A549 (cell line): Measurements from ENCODE around the gene CAMKK2. TPM values are rescaled to one million over a fixed set of nuclear protein-coding genes. Genes with fewer than 3 reads are reported as not detected.

Experiments
- ATAC-seq, 2 experiments: fragments of 200-7000 bp in 1 of 2; fragments of >200 bp in 1 of 2; cut with Nextera tagmentation in 1 of 2; cut with Tn5 transposase in 1 of 2; 3 replicates each; pipeline versions ENCODE4 v1.8.0 to v1.9.1; 2018 to 2020; ENCODE audit warnings: mild to moderate bottlenecking in 1 of 2, moderate library complexity in 1 of 2
- CTCF ChIA-PET: fragments of 300-600 bp; sonication (Branson Sonifier 250); formaldehyde crosslinking; extraction: SDS; loops from one replicate; lab custom pipeline; 2021; ENCODE audit warnings: antibody characterized with exemption, inconsistent platforms; lab: Yijun Ruan, JAX
- POLR2A ChIA-PET: fragments of 350-600 bp; formaldehyde crosslinking; extraction: SDS; loops from one replicate; lab custom pipeline; 2021; ENCODE audit warnings: antibody characterized with exemption, inconsistent platforms; lab: Yijun Ruan, JAX
- DNase-seq, 2 experiments: peaks; one replicate each; pipeline versions ENCODE4 v3.0.0 to v3.0.0-alpha.2; 2011 to 2016; ENCODE audit warnings: low read depth in 1 of 2, low spot score in 1 of 2
- FAIRE-seq: peaks from 2 replicates; lab custom pipeline; 2011; peaks lifted over from hg19 to GRCh38; lab: Jason Lieb, UNC
- H3K27ac ChIP-seq, 2 experiments: fragments of >200 bp; sonication (Bioruptor Twin); formaldehyde crosslinking; 3 replicates each; pipeline ENCODE4 v1.5.1; 2016 to 2017
- H3K4me1 ChIP-seq: fragments of >200 bp; sonication (Bioruptor Twin); formaldehyde crosslinking; 3 replicates; pipeline ENCODE4 v1.6.1; 2016
- H3K4me2 ChIP-seq: fragments of >200 bp; sonication (Bioruptor Twin); formaldehyde crosslinking; 3 replicates; pipeline ENCODE4 v1.6.1; 2016
- H3K4me3 ChIP-seq: fragments of >200 bp; sonication (Bioruptor Twin); formaldehyde crosslinking; 3 replicates; pipeline ENCODE4 v1.5.1; 2016
- H3K9me3 ChIP-seq: fragments of >200 bp; sonication (Bioruptor Twin); formaldehyde crosslinking; 3 replicates; pipeline ENCODE4 v1.6.1; 2016
- CBX2 ChIP-seq: fragments of 200-600 bp; sonication (generic); IDR thresholded peaks from 2 replicates; pipeline ENCODE4 v1.6.1; 2016; ENCODE audit warnings: low read depth, mild to moderate bottlenecking, borderline replicate concordance
- CBX8 ChIP-seq: fragments of 200-600 bp; sonication (generic); IDR thresholded peaks from 2 replicates; pipeline ENCODE4 v1.6.1; 2016
- CHD4 ChIP-seq: fragments of 200-600 bp; sonication (generic); IDR thresholded peaks from 2 replicates; pipeline ENCODE4 v1.6.1; 2016; ENCODE audit warnings: antibody characterized with exemption, mild to moderate bottlenecking, borderline replicate concordance
- ESRRA ChIP-seq: fragments of 150-350 bp; IDR thresholded peaks from 2 replicates; pipeline ENCODE4 v1.6.1; 2014; ENCODE audit warnings: mild to moderate bottlenecking, low read length, borderline replicate concordance
- FOSL2 ChIP-seq, 2 experiments: fragments of 450-650 bp in 1 of 2; fragments of >200 bp in 1 of 2; sonication (Bioruptor Twin) in 1 of 2; formaldehyde crosslinking; IDR thresholded peaks; 2 replicates each; pipeline versions ENCODE4 v1.5.0 to v1.6.1; 2016 to 2020; ENCODE audit warnings: mild to moderate bottlenecking in 1 of 2, moderate library complexity in 1 of 2
- HDAC2 ChIP-seq: fragments of 200-600 bp; sonication (generic); IDR thresholded peaks from 2 replicates; pipeline ENCODE4 v1.6.1; 2016
- KDM1A ChIP-seq: fragments of 200-600 bp; sonication (generic); IDR thresholded peaks from 2 replicates; pipeline ENCODE4 v1.6.1; 2016; ENCODE audit warnings: low read depth, mild to moderate bottlenecking
- MAFK ChIP-seq: fragments of 450-650 bp; IDR thresholded peaks from 2 replicates; pipeline ENCODE4 v1.6.1; 2014; ENCODE audit not compliant: partially characterized antibody
- RAD21 ChIP-seq, 2 experiments: fragments of >200 bp in 1 of 2; sonication (Bioruptor Twin) in 1 of 2; formaldehyde crosslinking in 1 of 2; IDR thresholded peaks in 1 of 2; conservative IDR thresholded peaks in 1 of 2; 2 replicates in 1 of 2; 3 replicates in 1 of 2; pipeline ENCODE4 v1.6.1; 2012 to 2018; ENCODE audit warnings: inconsistent platforms in 1 of 2
- SMC3 ChIP-seq: fragments of >200 bp; sonication (Bioruptor Twin); formaldehyde crosslinking; IDR thresholded peaks from 3 replicates; pipeline ENCODE4 v1.6.1; 2018; ENCODE audit warnings: inconsistent platforms
- TFCP2L1 ChIP-seq: fragments of 250-450 bp; sonication (Bioruptor Pico); IDR thresholded peaks from 2 replicates; pipeline ENCODE4 v1.5.0; 2021; ENCODE audit warnings: mild to moderate bottlenecking
- TP53 ChIP-seq: fragments of 250-450 bp; sonication (Bioruptor Pico); IDR thresholded peaks from 2 replicates; pipeline ENCODE4 v1.5.0; 2021; ENCODE audit warnings: mild to moderate bottlenecking, moderate library complexity
- ZFP36 ChIP-seq: fragments of 450-650 bp; IDR thresholded peaks from 2 replicates; pipeline ENCODE4 v1.6.1; 2014; ENCODE audit warnings: borderline replicate concordance; ENCODE audit not compliant: partially characterized antibody
- ZSCAN20 ChIP-seq: fragments of 250-450 bp; sonication (Bioruptor Pico); IDR thresholded peaks from 2 replicates; pipeline ENCODE4 v1.8.0; 2022; ENCODE audit warnings: mild to moderate bottlenecking, moderate library complexity
- WGBS: methylation state at CpG from one replicate; pipeline ENCODE4 v1.1.6; 2017; ENCODE audit errors: missing lambda C conversion rate; 5-methylcytosine and 5-hydroxymethylcytosine counted together
- polyA plus RNA-seq, 4 experiments: library from polyadenylated mRNA; depleted of rRNA in 3 of 4; stranded (reverse); fragments of >200 nt; fragmentation: RNase III in 1 of 4; extraction: RNeasy Plus Mini Kit Qiagen cat#74134 plus additional on column Dnase treatment in 1 of 4; gene quantifications; 2 replicates in 3 of 4; 3 replicates in 1 of 4; pipeline ENCODE4 v1.2.3, GENCODE V29; 2011 to 2017
- TF ChIP-seq, protein P1 (sequence below): fragments of 200-600 bp; sonication (generic); IDR thresholded peaks from 2 replicates; pipeline ENCODE4 v1.6.1; 2016; ENCODE audit warnings: antibody characterized with exemption, mild to moderate bottlenecking, moderate library complexity
- TF ChIP-seq, protein P2 (sequence below): fragments of >200 bp; sonication (Bioruptor Twin); formaldehyde crosslinking; IDR thresholded peaks from 2 replicates; pipeline ENCODE4 v1.6.1; 2016
- TF ChIP-seq, protein P3 (sequence below): fragments of 250-450 bp; sonication (Bioruptor Pico); IDR thresholded peaks from 2 replicates; pipeline ENCODE4 v1.5.0; 2021; ENCODE audit warnings: mild to moderate bottlenecking, moderate library complexity, borderline replicate concordance
- TF ChIP-seq, protein P4 (sequence below): fragments of >200 bp; sonication (Bioruptor Twin); formaldehyde crosslinking; IDR thresholded peaks from 3 replicates; pipeline ENCODE4 v1.5.1; 2016
- TF ChIP-seq, protein P5 (sequence below): IDR thresholded peaks from 2 replicates; pipeline ENCODE4 v1.6.1; 2012

The CAMKK2 gene
- polyA plus RNA-seq, 2 of the 4 experiments (the other 2 are of a cell fraction): 15.3 to 24.8 TPM

DNA sequence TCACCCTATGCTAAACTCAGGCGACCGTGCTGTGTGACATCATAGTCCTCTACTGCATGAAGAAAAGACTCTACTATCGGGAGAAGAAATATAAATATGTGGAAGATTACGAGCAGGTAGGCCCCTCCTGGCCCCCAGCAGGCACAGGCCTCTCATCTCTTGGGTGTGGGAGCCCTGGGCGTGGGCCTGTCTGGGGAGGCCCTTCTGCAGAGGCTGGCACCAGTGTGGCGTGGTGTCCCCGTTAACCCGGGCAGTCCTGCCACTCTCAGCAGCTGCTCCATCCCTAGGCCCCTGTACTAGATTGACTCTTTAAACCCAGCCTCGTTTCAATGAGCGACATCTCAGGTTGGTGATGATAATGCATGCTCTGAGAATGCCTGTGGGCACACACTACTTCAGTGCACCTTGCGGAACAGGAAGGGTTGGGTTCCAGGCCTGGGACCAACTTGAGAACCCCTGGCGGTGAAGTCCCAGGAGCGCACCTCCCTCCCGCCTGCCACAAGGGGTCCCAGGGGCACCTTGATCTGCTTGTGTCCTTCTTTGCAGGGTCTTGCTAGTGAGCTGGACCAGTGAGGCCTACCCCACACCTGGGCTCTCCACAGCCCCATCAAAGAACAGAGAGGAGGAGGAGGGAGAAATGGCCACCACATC lies 63.4 kb downstream of the CAMKK2 start:
- no peak for FAIRE-seq
- 96% methylated on average over 14 of the region's 14 CpGs for WGBS
- no peaks in the 10 kb centered on the region for H3K9me3 ChIP-seq
- ATAC-seq: peak; percentile 10 to 37; a peak in 3 of 6 replicates
- no peak overlapping the region for H3K4me3 ChIP-seq
- 0 out of 3 replicates have a peak, but pooled peaks cover 3% of the 10 kb centered on the region for H3K4me1 ChIP-seq
- no peak overlapping the region for H3K27ac ChIP-seq
- no peak overlapping the region for H3K4me2 ChIP-seq
- ChIA-PET POLR2A (no interaction called here), CTCF (interaction anchor here (0.6 kb wide), 1 partner anchor 16 kb away, joined by 4 read pairs; no protein-coding TSS in a partner anchor)
- TF ChIP-seq ZFP36 (no peak), SMC3 (no peak), FOSL2 (IDR thresholded peaks at IDR 0.05) (no peak), FOSL2 (CRISPR knock-in tag; IDR thresholded peaks at IDR 0.05) (no peak), KDM1A (no peak), HDAC2 (no peak), CBX2 (no peak)
- TF ChIP-seq, protein P1, sequence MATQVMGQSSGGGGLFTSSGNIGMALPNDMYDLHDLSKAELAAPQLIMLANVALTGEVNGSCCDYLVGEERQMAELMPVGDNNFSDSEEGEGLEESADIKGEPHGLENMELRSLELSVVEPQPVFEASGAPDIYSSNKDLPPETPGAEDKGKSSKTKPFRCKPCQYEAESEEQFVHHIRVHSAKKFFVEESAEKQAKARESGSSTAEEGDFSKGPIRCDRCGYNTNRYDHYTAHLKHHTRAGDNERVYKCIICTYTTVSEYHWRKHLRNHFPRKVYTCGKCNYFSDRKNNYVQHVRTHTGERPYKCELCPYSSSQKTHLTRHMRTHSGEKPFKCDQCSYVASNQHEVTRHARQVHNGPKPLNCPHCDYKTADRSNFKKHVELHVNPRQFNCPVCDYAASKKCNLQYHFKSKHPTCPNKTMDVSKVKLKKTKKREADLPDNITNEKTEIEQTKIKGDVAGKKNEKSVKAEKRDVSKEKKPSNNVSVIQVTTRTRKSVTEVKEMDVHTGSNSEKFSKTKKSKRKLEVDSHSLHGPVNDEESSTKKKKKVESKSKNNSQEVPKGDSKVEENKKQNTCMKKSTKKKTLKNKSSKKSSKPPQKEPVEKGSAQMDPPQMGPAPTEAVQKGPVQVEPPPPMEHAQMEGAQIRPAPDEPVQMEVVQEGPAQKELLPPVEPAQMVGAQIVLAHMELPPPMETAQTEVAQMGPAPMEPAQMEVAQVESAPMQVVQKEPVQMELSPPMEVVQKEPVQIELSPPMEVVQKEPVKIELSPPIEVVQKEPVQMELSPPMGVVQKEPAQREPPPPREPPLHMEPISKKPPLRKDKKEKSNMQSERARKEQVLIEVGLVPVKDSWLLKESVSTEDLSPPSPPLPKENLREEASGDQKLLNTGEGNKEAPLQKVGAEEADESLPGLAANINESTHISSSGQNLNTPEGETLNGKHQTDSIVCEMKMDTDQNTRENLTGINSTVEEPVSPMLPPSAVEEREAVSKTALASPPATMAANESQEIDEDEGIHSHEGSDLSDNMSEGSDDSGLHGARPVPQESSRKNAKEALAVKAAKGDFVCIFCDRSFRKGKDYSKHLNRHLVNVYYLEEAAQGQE: no peak
- DNase-seq: no peak

DNA sequence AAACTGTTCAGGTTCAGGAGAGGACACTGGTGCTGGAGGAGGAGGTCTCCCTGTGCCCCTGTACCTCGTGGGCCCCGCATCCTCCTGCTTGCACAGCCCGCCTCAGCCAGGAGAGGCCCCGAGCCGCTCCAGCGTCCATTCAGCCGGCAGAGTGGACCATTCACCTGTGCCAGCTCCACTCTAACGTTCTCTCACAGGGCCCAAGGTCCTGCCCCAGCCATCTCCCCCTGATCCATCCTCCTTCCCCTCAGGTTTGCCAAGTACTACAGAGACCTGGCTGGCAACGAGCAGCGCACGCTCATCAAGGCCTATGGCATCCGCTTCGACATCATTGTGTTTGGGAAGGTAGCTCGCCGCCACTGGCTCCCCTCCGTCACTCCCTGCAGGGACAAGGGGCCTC lies 64.3 kb downstream of the CAMKK2 start:
- ATAC-seq (no peak; a peak in 1 of 6 replicates), DNase-seq (no peak), FAIRE-seq (no peak)
- CTCF ChIA-PET: interaction anchor here (1.3 kb wide), 1 partner anchor 122 kb away, joined by 4 read pairs; no protein-coding TSS in a partner anchor
- POLR2A ChIA-PET: no interaction called here
- H3K4me3 ChIP-seq: no peak overlapping the region
- no peak overlapping the region for H3K4me2 ChIP-seq
- no peaks in the 10 kb centered on the region for H3K9me3 ChIP-seq
- 0 out of 3 replicates have a peak, but pooled peaks cover 3% of the 10 kb centered on the region for H3K4me1 ChIP-seq
- no peak for TF ChIP-seq TP53 (CRISPR knock-in tag)
- TF ChIP-seq ZFP36: no peak
- TF ChIP-seq RAD21 (conservative IDR thresholded peaks at IDR 0.05 in 1 of 2, IDR thresholded peaks at IDR 0.05 in 1 of 2): no peak
- TF ChIP-seq, protein P2, sequence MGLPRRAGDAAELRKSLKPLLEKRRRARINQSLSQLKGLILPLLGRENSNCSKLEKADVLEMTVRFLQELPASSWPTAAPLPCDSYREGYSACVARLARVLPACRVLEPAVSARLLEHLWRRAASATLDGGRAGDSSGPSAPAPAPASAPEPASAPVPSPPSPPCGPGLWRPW: no peak
- TF ChIP-seq, protein P3, sequence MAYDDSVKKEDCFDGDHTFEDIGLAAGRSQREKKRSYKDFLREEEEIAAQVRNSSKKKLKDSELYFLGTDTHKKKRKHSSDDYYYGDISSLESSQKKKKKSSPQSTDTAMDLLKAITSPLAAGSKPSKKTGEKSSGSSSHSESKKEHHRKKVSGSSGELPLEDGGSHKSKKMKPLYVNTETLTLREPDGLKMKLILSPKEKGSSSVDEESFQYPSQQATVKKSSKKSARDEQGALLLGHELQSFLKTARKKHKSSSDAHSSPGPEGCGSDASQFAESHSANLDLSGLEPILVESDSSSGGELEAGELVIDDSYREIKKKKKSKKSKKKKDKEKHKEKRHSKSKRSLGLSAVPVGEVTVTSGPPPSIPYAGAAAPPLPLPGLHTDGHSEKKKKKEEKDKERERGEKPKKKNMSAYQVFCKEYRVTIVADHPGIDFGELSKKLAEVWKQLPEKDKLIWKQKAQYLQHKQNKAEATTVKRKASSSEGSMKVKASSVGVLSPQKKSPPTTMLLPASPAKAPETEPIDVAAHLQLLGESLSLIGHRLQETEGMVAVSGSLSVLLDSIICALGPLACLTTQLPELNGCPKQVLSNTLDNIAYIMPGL (CRISPR knock-in tag): no peak
- TF ChIP-seq CBX8: no peak
- no peak for TF ChIP-seq TFCP2L1 (CRISPR knock-in tag)
- TF ChIP-seq, protein P4, sequence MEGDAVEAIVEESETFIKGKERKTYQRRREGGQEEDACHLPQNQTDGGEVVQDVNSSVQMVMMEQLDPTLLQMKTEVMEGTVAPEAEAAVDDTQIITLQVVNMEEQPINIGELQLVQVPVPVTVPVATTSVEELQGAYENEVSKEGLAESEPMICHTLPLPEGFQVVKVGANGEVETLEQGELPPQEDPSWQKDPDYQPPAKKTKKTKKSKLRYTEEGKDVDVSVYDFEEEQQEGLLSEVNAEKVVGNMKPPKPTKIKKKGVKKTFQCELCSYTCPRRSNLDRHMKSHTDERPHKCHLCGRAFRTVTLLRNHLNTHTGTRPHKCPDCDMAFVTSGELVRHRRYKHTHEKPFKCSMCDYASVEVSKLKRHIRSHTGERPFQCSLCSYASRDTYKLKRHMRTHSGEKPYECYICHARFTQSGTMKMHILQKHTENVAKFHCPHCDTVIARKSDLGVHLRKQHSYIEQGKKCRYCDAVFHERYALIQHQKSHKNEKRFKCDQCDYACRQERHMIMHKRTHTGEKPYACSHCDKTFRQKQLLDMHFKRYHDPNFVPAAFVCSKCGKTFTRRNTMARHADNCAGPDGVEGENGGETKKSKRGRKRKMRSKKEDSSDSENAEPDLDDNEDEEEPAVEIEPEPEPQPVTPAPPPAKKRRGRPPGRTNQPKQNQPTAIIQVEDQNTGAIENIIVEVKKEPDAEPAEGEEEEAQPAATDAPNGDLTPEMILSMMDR: no peak
- no peak for TF ChIP-seq MAFK
- TF ChIP-seq, protein P5, sequence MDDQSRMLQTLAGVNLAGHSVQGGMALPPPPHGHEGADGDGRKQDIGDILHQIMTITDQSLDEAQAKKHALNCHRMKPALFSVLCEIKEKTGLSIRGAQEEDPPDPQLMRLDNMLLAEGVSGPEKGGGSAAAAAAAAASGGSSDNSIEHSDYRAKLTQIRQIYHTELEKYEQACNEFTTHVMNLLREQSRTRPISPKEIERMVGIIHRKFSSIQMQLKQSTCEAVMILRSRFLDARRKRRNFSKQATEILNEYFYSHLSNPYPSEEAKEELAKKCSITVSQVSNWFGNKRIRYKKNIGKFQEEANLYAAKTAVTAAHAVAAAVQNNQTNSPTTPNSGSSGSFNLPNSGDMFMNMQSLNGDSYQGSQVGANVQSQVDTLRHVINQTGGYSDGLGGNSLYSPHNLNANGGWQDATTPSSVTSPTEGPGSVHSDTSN: no peak
- no peak for TF ChIP-seq ESRRA
- TF ChIP-seq CHD4: no peak
- TF ChIP-seq ZSCAN20 (CRISPR knock-in tag): no peak
- 91% methylated on average over 16 of the region's 16 CpGs for WGBS
- H3K27ac ChIP-seq: no peak overlapping the region
